Measurements from ENCODE around the gene KAT6B. TPM values are rescaled to one million over a fixed set of nuclear protein-coding genes. Genes with fewer than 3 reads are reported as not detected.

Gene KAT6B
- total and polyA plus RNA-seq, 2 donors (not counting 1 experiment from before 2014, with no cell fraction given) = 8.6 to 111 TPM

- no peaks in the 10 kb centered on the region for H3K9me3 Mint-ChIP-seq (ENCODE audit: insufficient read depth)
- no peak overlapping the region for H3K4me2 ChIP-seq (replicated peaks; ENCODE audit: low read depth, low read length, poor library complexity, severe bottlenecking)
- H4K20me1 ChIP-seq (ENCODE audit: control insufficient read depth, insufficient read depth, low read length, poor library complexity, severe bottlenecking) = peaks cover 26% of the 10 kb centered on the region
- H3K9me3 ChIP-seq (ENCODE audit: control extremely low read depth in 1 of 3, control insufficient read depth in 2 of 3, insufficient read depth in 1 of 3, low read length in 2 of 3) = no peaks in the 10 kb centered on the region
- H3K27ac ChIP-seq (ENCODE audit: low read length in 2 of 2) = no peak overlapping the region
- peaks cover 16% of the 10 kb centered on the region for H3K4me1 Mint-ChIP-seq
- ChIA-PET CTCF (no interaction called here), POLR2A (no interaction called here)
- H3K27ac Mint-ChIP-seq = peak overlapping the region; percentile 20
- ATAC-seq (ENCODE audit: low read depth) = no peak
- H3K79me2 ChIP-seq (ENCODE audit: control insufficient read depth, insufficient read depth, low read length) = peaks cover 60% of the 10 kb centered on the region
- no peak overlapping the region for H2AFZ ChIP-seq (ENCODE audit: insufficient read depth, low read depth, low read length, poor library complexity, severe bottlenecking)
- no peaks in the 10 kb centered on the region for H3K4me1 ChIP-seq (ENCODE audit: control insufficient read depth in 2 of 2, insufficient read depth in 2 of 2, low read length in 2 of 2)
- no peak overlapping the region for H3K4me3 Mint-ChIP-seq
- TF ChIP-seq EZH2 (IDR thresholded peaks at IDR 0.05; ENCODE audit: borderline replicate concordance, insufficient read depth, low read depth, low read length, poor library complexity, severe bottlenecking) (no peak), CTCF (IDR thresholded peaks at IDR 0.05) (no peak)
- intact Hi-C loops (cut with micrococcal nuclease) = loop anchor here (10.0 kb wide), 1 partner anchor 48 kb away; no protein-coding TSS in a partner anchor
- no peaks in the 10 kb centered on the region for H3K27me3 ChIP-seq (replicated peaks in 1 of 4; ENCODE audit: control extremely low read depth in 1 of 4, control insufficient read depth in 3 of 4, insufficient read depth in 4 of 4, low read length in 3 of 4)
- no peak overlapping the region for H3K4me3 ChIP-seq (ENCODE audit: control extremely low read depth in 1 of 5, extremely low read depth in 1 of 5, insufficient read depth in 1 of 5, low read depth in 2 of 5, low read length in 4 of 5)
- no peak overlapping the region for H3K9ac ChIP-seq (ENCODE audit: low read length)
- H3K36me3 ChIP-seq (replicated peaks in 1 of 2; ENCODE audit: control extremely low read depth in 1 of 2, control insufficient read depth in 1 of 2, extremely low read depth in 1 of 2, insufficient read depth in 2 of 2, low read length in 1 of 2) = peaks cover 0 to 2% of the 10 kb centered on the region in 2 experiments
- no peak for DNase-seq
- WGBS (ENCODE audit: insufficient coverage) = 54% methylated on average over 4 of the region's 6 CpGs
- no peaks in the 10 kb centered on the region for H3K27me3 Mint-ChIP-seq
Measured at GRCh38 chr10:74906611-74907198, 80.3 kb downstream of the KAT6B start.

GRCh38 chr10:74909670-74910069 lies 83.3 kb downstream of the KAT6B start:
- intact Hi-C loops (cut with micrococcal nuclease) = loop anchor here (10.0 kb wide), 1 partner anchor 45 kb away; no protein-coding TSS in a partner anchor
- Histone ChIP-seq H3K4me3 (ENCODE audit: control extremely low read depth in 1 of 5, extremely low read depth in 1 of 5, insufficient read depth in 1 of 5, low read depth in 2 of 5, low read length in 4 of 5) (no peak overlapping the region), H3K27me3 (replicated peaks in 1 of 4; ENCODE audit: control extremely low read depth in 1 of 4, control insufficient read depth in 3 of 4, insufficient read depth in 4 of 4, low read length in 3 of 4) (no peaks in the 10 kb centered on the region), H3K9me3 (ENCODE audit: control extremely low read depth in 1 of 3, control insufficient read depth in 2 of 3, insufficient read depth in 1 of 3, low read length in 2 of 3) (no peaks in the 10 kb centered on the region), H3K36me3 (replicated peaks in 1 of 2; ENCODE audit: control extremely low read depth in 1 of 2, control insufficient read depth in 1 of 2, extremely low read depth in 1 of 2, insufficient read depth in 2 of 2, low read length in 1 of 2) (peaks cover 0 to 2% of the 10 kb centered on the region in 2 experiments), H3K27ac (ENCODE audit: low read length in 2 of 2) (no peak overlapping the region), H2AFZ (ENCODE audit: insufficient read depth, low read depth, low read length, poor library complexity, severe bottlenecking) (no peak overlapping the region), H3K4me2 (replicated peaks; ENCODE audit: low read depth, low read length, poor library complexity, severe bottlenecking) (no peak overlapping the region), H4K20me1 (ENCODE audit: control insufficient read depth, insufficient read depth, low read length, poor library complexity, severe bottlenecking) (peaks cover 25% of the 10 kb centered on the region), H3K4me1 (ENCODE audit: control insufficient read depth in 2 of 2, insufficient read depth in 2 of 2, low read length in 2 of 2) (peaks cover 0 to 10% of the 10 kb centered on the region in 2 donors), H3K9ac (ENCODE audit: low read length) (no peak overlapping the region), H3K79me2 (ENCODE audit: control insufficient read depth, insufficient read depth, low read length) (peaks cover 54% of the 10 kb centered on the region)
- H3K4me3 Mint-ChIP-seq = no peak overlapping the region
- peaks cover 26% of the 10 kb centered on the region for H3K4me1 Mint-ChIP-seq
- no peaks in the 10 kb centered on the region for H3K9me3 Mint-ChIP-seq (ENCODE audit: insufficient read depth)
- ChIA-PET CTCF (no interaction called here), POLR2A (no interaction called here)
- DNase-seq (no peak), ATAC-seq (ENCODE audit: low read depth) (no peak)
- H3K27ac Mint-ChIP-seq = no peak overlapping the region
- H3K27me3 Mint-ChIP-seq = no peaks in the 10 kb centered on the region
- TF ChIP-seq CTCF (IDR thresholded peaks at IDR 0.05) (no peak), EZH2 (IDR thresholded peaks at IDR 0.05; ENCODE audit: borderline replicate concordance, insufficient read depth, low read depth, low read length, poor library complexity, severe bottlenecking) (no peak)
- WGBS (ENCODE audit: insufficient coverage) = no CpG with 5 or more reads among the region's 1 CpG
